Calu3 (cell line): ENCODE measurements around the gene SMIM44. TPM values are rescaled to one million over a fixed set of nuclear protein-coding genes. Genes with fewer than 3 reads are reported as not detected.

Experiments
- Bru-seq: library from RNA; stranded (reverse); fragments of 400-500 nt; gene quantifications from one replicate; lab custom pipeline; 2021; lab: Mats Ljungman, UMichigan
- BruChase-seq, 2 experiments: library from RNA; stranded (reverse); fragments of 400-500 nt; gene quantifications; one replicate each; lab custom pipeline; 2021; lab: Mats Ljungman, UMichigan
- BruUV-seq: library from RNA; stranded (reverse); fragments of 400-500 nt; replicated peaks from 2 replicates; lab custom pipeline; 2021; lab: Mats Ljungman, UMichigan
- CTCF ChIA-PET: fragments of 300-600 bp; sonication (Branson Sonifier 250); formaldehyde crosslinking; loops from one replicate; lab custom pipeline; 2022; ENCODE audit warnings: antibody characterized with exemption; lab: Charles Lee
- DNase-seq: peaks from one replicate; pipeline ENCODE4 v3.0.0; 2022
- H3K27ac Mint-ChIP-seq: one replicate; pipeline ENCODE4 v1.8.0; 2022; ENCODE audit warnings: mixed read lengths; ENCODE audit not compliant: unreplicated experiment
- H3K27me3 Mint-ChIP-seq: one replicate; pipeline ENCODE4 v1.8.0; 2022; ENCODE audit warnings: mixed read lengths; ENCODE audit not compliant: unreplicated experiment
- H3K36me3 Mint-ChIP-seq: one replicate; pipeline ENCODE4 v1.8.0; 2022; ENCODE audit warnings: mild to moderate bottlenecking, moderate library complexity, mixed read lengths; ENCODE audit not compliant: insufficient read depth, unreplicated experiment
- H3K4me1 Mint-ChIP-seq: one replicate; pipeline ENCODE4 v1.8.0; 2022; ENCODE audit warnings: mild to moderate bottlenecking, low read depth, mixed read lengths; ENCODE audit not compliant: unreplicated experiment
- H3K4me3 Mint-ChIP-seq: one replicate; pipeline ENCODE4 v1.8.0; 2022; ENCODE audit warnings: mild to moderate bottlenecking, low read depth, moderate library complexity, mixed read lengths; ENCODE audit not compliant: unreplicated experiment
- H3K9me3 Mint-ChIP-seq: one replicate; pipeline ENCODE4 v1.8.0; 2022; ENCODE audit warnings: low read depth, mixed read lengths; ENCODE audit not compliant: unreplicated experiment
- CTCF ChIP-seq: fragments of 200-600 bp; IDR thresholded peaks from one replicate; pipeline ENCODE4 v1.8.0; 2022; ENCODE audit warnings: antibody characterized with exemption; ENCODE audit not compliant: unreplicated experiment
- intact Hi-C: fragments of 100-400 bp; cut with micrococcal nuclease; formaldehyde crosslinking; loops from one replicate; pipeline ENCODE4 v1.10.0; 2022; ENCODE audit not compliant: unreplicated experiment
- long read RNA-seq: library from polyadenylated mRNA; stranded (forward); transcript quantifications from one replicate; pipeline ENCODE4 v2.0.0, GENCODE V29; 2022
- total RNA-seq: library from RNA; stranded (reverse); gene quantifications from 2 replicates; pipeline ENCODE4 v1.2.3, GENCODE V29; 2022

SMIM44 gene
- total RNA-seq (not detected in 2 replicates), Bru-seq, nascent RNA (not detected), BruChase-seq, experiment 1, labeled RNA remaining after a 6-hour chase (percentile 32 among the genes with signal in this experiment), BruChase-seq, experiment 2, labeled RNA remaining after a 2-hour chase (percentile 20 among the genes with signal in this experiment)
- long read RNA-seq = 0 reads

GRCh38 chr19:3483226-3483628 lies at the start of gene SMIM44:
SMIM44 (minus strand) TSS chr19:3483441; CDS start chr19:3483403, 38 bp downstream.
- Mint-ChIP-seq H3K4me1 (no peaks in the 10 kb centered on the region), H3K9me3 (no peaks in the 10 kb centered on the region), H3K27ac (no peak within 1 kb of the TSS), H3K27me3 (no peaks in the 10 kb centered on the region), H3K4me3 (peak within 1 kb of the TSS; percentile 50), H3K36me3 (peaks cover 19% of the 10 kb centered on the region)
- no TSS peak for BruUV-seq
- CTCF ChIA-PET = interaction anchor here (0.6 to 2.3 kb wide), 4 partner anchors 10 to 178 kb away, joined by 3 to 9 read pairs (median 4); no protein-coding TSS in a partner anchor
- intact Hi-C loops = no loop called here
- no peak for TF ChIP-seq CTCF
- DNase-seq = no peak

GRCh38 chr19:3533033-3533432 lies 49.8 kb upstream of the SMIM44 start:
- no TSS peak for BruUV-seq

GRCh38 chr19:3532154-3532786 lies 49.0 kb upstream of the SMIM44 start:
- Mint-ChIP-seq H3K36me3 (peaks cover 45% of the 10 kb centered on the region), H3K4me1 (no peaks in the 10 kb centered on the region), H3K27me3 (no peaks in the 10 kb centered on the region), H3K4me3 (no peak overlapping the region), H3K27ac (no peak overlapping the region), H3K9me3 (no peaks in the 10 kb centered on the region)
- BruUV-seq = no TSS peak
- no peak for TF ChIP-seq CTCF
- intact Hi-C loops = no loop called here
- CTCF ChIA-PET = no interaction called here
- DNase-seq = no peak

More at GRCh38 chr19:3533033-3533432, 49.8 kb upstream of the SMIM44 start:
- Mint-ChIP-seq H3K4me3 (no peak overlapping the region), H3K27ac (no peak overlapping the region), H3K27me3 (no peaks in the 10 kb centered on the region), H3K9me3 (no peaks in the 10 kb centered on the region), H3K4me1 (no peaks in the 10 kb centered on the region), H3K36me3 (peaks cover 53% of the 10 kb centered on the region)
- TF ChIP-seq CTCF = no peak
- intact Hi-C loops = no loop called here
- CTCF ChIA-PET = interaction anchor here (0.6 kb wide), 1 partner anchor 157 kb away, joined by 3 read pairs; no protein-coding TSS in a partner anchor
- DNase-seq = no peak

GRCh38 chr19:3531716-3532115 lies 48.5 kb upstream of the SMIM44 start:
- H3K27me3 Mint-ChIP-seq = no peaks in the 10 kb centered on the region
- intact Hi-C loops = no loop called here
- no peaks in the 10 kb centered on the region for H3K9me3 Mint-ChIP-seq
- H3K4me3 Mint-ChIP-seq = no peak overlapping the region
- no peak for DNase-seq
- CTCF ChIA-PET = no interaction called here
- no TSS peak for BruUV-seq
- no peak for TF ChIP-seq CTCF
- no peak overlapping the region for H3K27ac Mint-ChIP-seq
- H3K36me3 Mint-ChIP-seq = peaks cover 42% of the 10 kb centered on the region
- no peaks in the 10 kb centered on the region for H3K4me1 Mint-ChIP-seq
